ENCODE measurements around the gene RETREG3.

DNA sequence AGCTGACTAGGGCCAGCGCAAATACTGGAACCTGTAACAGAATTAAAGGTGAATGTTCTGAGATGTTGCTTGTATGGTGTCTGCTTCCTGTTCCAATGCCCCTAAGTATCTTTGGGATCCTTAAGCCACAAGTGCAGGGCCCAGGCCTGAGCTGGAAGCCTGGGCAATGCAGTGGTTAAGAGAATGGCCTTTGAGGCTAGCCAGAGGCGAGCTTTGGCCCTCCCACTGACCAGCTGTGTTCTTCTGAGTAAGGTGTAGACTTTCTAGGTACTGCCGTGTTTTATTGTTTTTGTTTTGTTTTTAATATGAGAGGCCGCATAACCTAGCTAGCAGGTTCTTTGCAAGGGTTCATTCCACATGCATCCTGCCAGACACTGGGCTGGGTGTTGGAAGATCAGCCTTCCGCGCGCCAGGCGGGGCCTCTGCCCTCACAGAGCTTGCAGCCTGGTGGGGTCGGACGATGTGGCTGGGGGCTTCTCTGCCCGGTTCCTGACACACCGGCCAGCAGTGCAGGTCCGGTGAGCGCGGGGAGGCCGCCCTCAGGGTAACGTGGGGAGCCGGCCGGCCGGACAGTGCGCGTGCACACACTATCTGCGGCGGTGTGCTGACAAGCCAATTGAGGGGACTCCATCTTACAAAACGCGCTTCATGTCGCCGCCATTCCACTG, 42.8 kb downstream of the RETREG3 start:
- no peak for TF ChIP-seq ZNF232 (CRISPR knock-in tag; IDR thresholded peaks at IDR 0.05; ENCODE audit: borderline replicate concordance)
- TF ChIP-seq, protein P1, sequence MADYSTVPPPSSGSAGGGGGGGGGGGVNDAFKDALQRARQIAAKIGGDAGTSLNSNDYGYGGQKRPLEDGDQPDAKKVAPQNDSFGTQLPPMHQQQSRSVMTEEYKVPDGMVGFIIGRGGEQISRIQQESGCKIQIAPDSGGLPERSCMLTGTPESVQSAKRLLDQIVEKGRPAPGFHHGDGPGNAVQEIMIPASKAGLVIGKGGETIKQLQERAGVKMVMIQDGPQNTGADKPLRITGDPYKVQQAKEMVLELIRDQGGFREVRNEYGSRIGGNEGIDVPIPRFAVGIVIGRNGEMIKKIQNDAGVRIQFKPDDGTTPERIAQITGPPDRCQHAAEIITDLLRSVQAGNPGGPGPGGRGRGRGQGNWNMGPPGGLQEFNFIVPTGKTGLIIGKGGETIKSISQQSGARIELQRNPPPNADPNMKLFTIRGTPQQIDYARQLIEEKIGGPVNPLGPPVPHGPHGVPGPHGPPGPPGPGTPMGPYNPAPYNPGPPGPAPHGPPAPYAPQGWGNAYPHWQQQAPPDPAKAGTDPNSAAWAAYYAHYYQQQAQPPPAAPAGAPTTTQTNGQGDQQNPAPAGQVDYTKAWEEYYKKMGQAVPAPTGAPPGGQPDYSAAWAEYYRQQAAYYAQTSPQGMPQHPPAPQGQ (CRISPR knock-in tag; IDR thresholded peaks at IDR 0.05; ENCODE audit: borderline replicate concordance) = no peak
- no peak for TF ChIP-seq RERE (CRISPR knock-in tag; IDR thresholded peaks at IDR 0.05; ENCODE audit: low read depth)
- TF ChIP-seq ZNF33A (CRISPR knock-in tag; IDR thresholded peaks at IDR 0.05; ENCODE audit: borderline replicate concordance) = no peak; the same call in 1 of the 2 replicates
- no peak for TF ChIP-seq ZSCAN5A (CRISPR knock-in tag; IDR thresholded peaks at IDR 0.05; ENCODE audit: borderline replicate concordance)
- TF ChIP-seq GABPA (IDR thresholded peaks at IDR 0.05; ENCODE audit: low read depth, low read length) = no peak
- no peak for TF ChIP-seq GABPA (CRISPR knock-in tag; IDR thresholded peaks at IDR 0.05; ENCODE audit: low read depth)
- no peak for TF ChIP-seq ZNF124 (CRISPR knock-in tag; IDR thresholded peaks at IDR 0.05)
- TF ChIP-seq MED8 (CRISPR knock-in tag; IDR thresholded peaks at IDR 0.05; ENCODE audit: insufficient replicate concordance) = no peak
- no peak for TF ChIP-seq XRCC5 (optimal IDR thresholded peaks at IDR 0.05; ENCODE audit: low read length)
- TF ChIP-seq, protein P2, sequence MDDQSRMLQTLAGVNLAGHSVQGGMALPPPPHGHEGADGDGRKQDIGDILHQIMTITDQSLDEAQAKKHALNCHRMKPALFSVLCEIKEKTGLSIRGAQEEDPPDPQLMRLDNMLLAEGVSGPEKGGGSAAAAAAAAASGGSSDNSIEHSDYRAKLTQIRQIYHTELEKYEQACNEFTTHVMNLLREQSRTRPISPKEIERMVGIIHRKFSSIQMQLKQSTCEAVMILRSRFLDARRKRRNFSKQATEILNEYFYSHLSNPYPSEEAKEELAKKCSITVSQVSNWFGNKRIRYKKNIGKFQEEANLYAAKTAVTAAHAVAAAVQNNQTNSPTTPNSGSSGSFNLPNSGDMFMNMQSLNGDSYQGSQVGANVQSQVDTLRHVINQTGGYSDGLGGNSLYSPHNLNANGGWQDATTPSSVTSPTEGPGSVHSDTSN (CRISPR knock-in tag; IDR thresholded peaks at IDR 0.05; ENCODE audit: borderline replicate concordance) = no peak
- TF ChIP-seq MAZ (IDR thresholded peaks at IDR 0.05; ENCODE audit: borderline replicate concordance, low read depth, low read length) = no peak
- no peak for TF ChIP-seq MAZ (CRISPR knock-in tag; IDR thresholded peaks at IDR 0.05; ENCODE audit: low read depth)
- TF ChIP-seq IRF1 (CRISPR knock-in tag; IDR thresholded peaks at IDR 0.05; ENCODE audit: low read depth) = no peak
- no peak for TF ChIP-seq CCAR2 (optimal IDR thresholded peaks at IDR 0.05; ENCODE audit: low read depth, low read length)
- TF ChIP-seq MAF1 (CRISPR knock-in tag; IDR thresholded peaks at IDR 0.05; ENCODE audit: borderline replicate concordance) = no peak

Measured in HepG2 (cell line).